Testis (tissue), 5 donors: ENCODE measurements around the gene SAV1. TPM values are rescaled to one million over a fixed set of nuclear protein-coding genes. Genes with fewer than 3 reads are reported as not detected.

Experiments used
- DNase-seq: peaks from one replicate; pipeline ENCODE4 v3.0.0-alpha.2; 2019
- H3K27ac ChIP-seq, 2 donors: fragments of 200-600 bp; sonication (generic); one replicate each; pipeline ENCODE4 v1.5.1; 2019
- H3K27me3 ChIP-seq: fragments of 200-600 bp; sonication (generic); one replicate; pipeline ENCODE4 v1.5.1; 2019
- H3K36me3 ChIP-seq: fragments of 200-600 bp; sonication (generic); one replicate; pipeline ENCODE4 v1.5.1; 2017; ENCODE audit warnings: low read depth; ENCODE audit errors: missing control alignments
- H3K4me1 ChIP-seq: fragments of 200-600 bp; sonication (generic); one replicate; pipeline ENCODE4 v1.5.1; 2019
- H3K4me3 ChIP-seq, 2 donors: fragments of 200-600 bp; sonication (generic); one replicate each; pipeline ENCODE4 v1.5.1; 2017 to 2019
- H3K9me3 ChIP-seq: fragments of 200-600 bp; sonication (generic); one replicate; pipeline ENCODE4 v1.5.1; 2017
- CTCF ChIP-seq, 3 experiments: fragments of 450-650 bp in 2 of 3; fragments of 200-600 bp in 1 of 3; sonication (generic) in 1 of 3; IDR thresholded peaks; one replicate each; pipeline ENCODE4 v1.5.1; 2016 to 2019; ENCODE audit warnings: antibody characterized with exemption in 3 of 3, mild to moderate bottlenecking in 2 of 3, moderate library complexity in 1 of 3
- POLR2A ChIP-seq: fragments of 450-650 bp; IDR thresholded peaks from one replicate; pipeline ENCODE4 v1.6.1; 2017; ENCODE audit warnings: antibody characterized with exemption, mild to moderate bottlenecking, moderate library complexity
- WGBS, 2 donors: methylation state at CpG; one replicate each; pipeline ENCODE4 v1.1.5; 2018; 5-methylcytosine and 5-hydroxymethylcytosine counted together
- intact Hi-C: fragments of 100-400 bp; cut with DNase I; formaldehyde crosslinking; loops from one replicate; pipeline ENCODE4 v1.15.1; 2023; ENCODE audit warnings: low total_unique reads
- long read RNA-seq, 2 donors: transcript quantifications; one replicate each; lab custom pipeline, GENCODE V29; 2026
- polyA plus RNA-seq: library from polyadenylated mRNA; stranded (reverse); fragments of 350-450 nt; fragmentation: Illumina TruSeq; extraction: RNeasy Lipid Tissue Mini Kit (QIAGEN cat#74804); gene quantifications from one replicate; pipeline ENCODE4 v1.2.3, GENCODE V29; 2014; ENCODE audit warnings: low read depth, low replicate concordance; ENCODE audit not compliant: insufficient read depth
- total RNA-seq, 2 donors: library from RNA; depleted of rRNA; stranded (reverse); fragments of >200 nt; gene quantifications; one replicate each; pipeline ENCODE4 v1.2.3, GENCODE V29; 2016

SAV1 gene
- total RNA-seq (10 to 100 TPM; 40.4 to 40.9 TPM), polyA plus RNA-seq (53.5 TPM)
- long read RNA-seq, donor 1, transcript SAV1-201 (5 exons, 3,063 nt) = major isoform, 6 of 6 reads
- long read RNA-seq, donor 1, partial matches to known transcripts = 0 of 6 reads
- long read RNA-seq, donor 1, other reads (novel, unspliced or antisense) = 0 of 6 reads
- long read RNA-seq, donor 2, transcript SAV1-201 (5 exons, 3,063 nt) = major isoform, 7 of 7 reads
- long read RNA-seq, donor 2, partial matches to known transcripts = 0 of 7 reads
- long read RNA-seq, donor 2, other reads (novel, unspliced or antisense) = 0 of 7 reads

- Histone ChIP-seq H3K36me3 (no peaks in the 10 kb centered on the region), H3K27ac (peak within 1 kb of the TSS; percentile 95 to 98), H3K27me3 (no peaks in the 10 kb centered on the region), H3K4me1 (peaks cover 10% of the 10 kb centered on the region), H3K4me3 (peak within 1 kb of the TSS; percentile 79 to 93), H3K9me3 (no peaks in the 10 kb centered on the region)
- peak; percentile 0 for TF ChIP-seq POLR2A
- no peak for TF ChIP-seq CTCF (IDR thresholded peaks at IDR 0.05)
- 0% methylated on average over 34 to 48 of the region's 92 CpGs for WGBS, 2 donors
- DNase-seq = peak; percentile 87
- intact Hi-C loops = no loop called here
Measured at GRCh38 chr14:50667996-50668825, at the start of gene SAV1. TSS of gene SAV1 (minus strand) at chr14:50668306. CDS start at chr14:50667967, 339 bp downstream.

DNA sequence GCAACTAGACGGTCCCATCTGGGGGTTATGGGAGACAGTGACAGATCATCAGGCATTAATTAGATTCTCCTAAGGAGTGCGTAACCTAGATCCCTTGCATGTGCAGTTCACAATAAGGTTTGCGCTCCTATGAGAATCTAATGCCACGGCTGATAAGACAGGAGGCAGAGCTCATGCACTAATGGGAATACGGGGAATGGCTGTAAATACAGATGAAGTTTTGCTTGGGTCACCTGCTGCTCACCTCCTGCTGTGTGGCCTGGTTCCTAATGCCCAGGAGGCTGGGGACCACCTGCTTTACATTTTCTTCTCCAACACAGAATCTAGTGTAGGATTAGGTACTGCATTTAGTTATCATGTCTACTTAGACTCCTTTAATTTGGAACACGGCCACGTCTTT, 49.7 kb upstream of the SAV1 start:
- intact Hi-C loops = no loop called here
- TF ChIP-seq POLR2A = no peak
- TF ChIP-seq CTCF (IDR thresholded peaks at IDR 0.05) = no peak

DNA sequence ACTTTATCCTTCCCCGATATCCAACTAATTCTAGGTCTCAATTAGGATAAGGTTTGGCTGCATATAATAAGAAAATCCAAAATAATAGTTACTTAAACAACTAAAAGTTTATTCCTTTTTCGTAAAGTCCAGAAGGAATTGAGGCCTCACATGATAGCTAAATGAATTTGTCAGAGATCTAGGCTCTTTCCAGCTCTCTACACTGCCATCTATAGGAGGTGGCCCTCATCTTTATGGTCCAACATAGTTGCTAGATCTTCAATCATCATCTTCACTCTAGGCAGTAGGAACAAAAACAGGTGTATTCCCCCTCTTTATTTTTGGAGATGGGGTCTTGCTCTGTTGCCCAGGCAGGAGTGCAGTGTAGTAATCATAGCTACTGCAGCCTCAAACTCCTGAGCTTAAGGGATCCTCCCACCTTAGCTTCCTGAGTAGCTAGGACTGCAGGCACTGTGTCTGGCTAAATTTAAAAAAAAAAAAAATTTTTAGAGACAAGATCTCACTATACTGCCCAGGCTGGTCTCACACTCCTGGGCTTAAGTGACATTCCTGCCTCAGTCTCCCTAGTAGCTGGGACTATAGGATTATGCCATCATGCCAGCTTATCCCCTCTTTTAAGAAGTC, 46.5 kb upstream of the SAV1 start:
- intact Hi-C loops = no loop called here
- WGBS, 2 donors = 85 to 91% methylated on average over 2 of the region's 2 CpGs
- H3K9me3 ChIP-seq = no peaks in the 10 kb centered on the region
- no peaks in the 10 kb centered on the region for H3K27me3 ChIP-seq
- peak; percentile 23 for DNase-seq
- TF ChIP-seq POLR2A = no peak
- TF ChIP-seq CTCF (IDR thresholded peaks at IDR 0.05) = peak in 1 of 3 experiments; percentile 28
- H3K4me3 ChIP-seq = no peak overlapping the region
- no peak overlapping the region for H3K27ac ChIP-seq
- no peaks in the 10 kb centered on the region for H3K36me3 ChIP-seq
- H3K4me1 ChIP-seq = no peaks in the 10 kb centered on the region

More for the DNA sequence above, 49.7 kb upstream of the SAV1 start:
- H3K4me3 ChIP-seq = no peak overlapping the region
- no peaks in the 10 kb centered on the region for H3K36me3 ChIP-seq
- no peaks in the 10 kb centered on the region for H3K4me1 ChIP-seq
- WGBS, 2 donors = 67 to 71% methylated on average over 7 of the region's 7 CpGs
- DNase-seq = no peak
- no peaks in the 10 kb centered on the region for H3K27me3 ChIP-seq
- H3K9me3 ChIP-seq = no peaks in the 10 kb centered on the region
- no peak overlapping the region for H3K27ac ChIP-seq

DNA sequence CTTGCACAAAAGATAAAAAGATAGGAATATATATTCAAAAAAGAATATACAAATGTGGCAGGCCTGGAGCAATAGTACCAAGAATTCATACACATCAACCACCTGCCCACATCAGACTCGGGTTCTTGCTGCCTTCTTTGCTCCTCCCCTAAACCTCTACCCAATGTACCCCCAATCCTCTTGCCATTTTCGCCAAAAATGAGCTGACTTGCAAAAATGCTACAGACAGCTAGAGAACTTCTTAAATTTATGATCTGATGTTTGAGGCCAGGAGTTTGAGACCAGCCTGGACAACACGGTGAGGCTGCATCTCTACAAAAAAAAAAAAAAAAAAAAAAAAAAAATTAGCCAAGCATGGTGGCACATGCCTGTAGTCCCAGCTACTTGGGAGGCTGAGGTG, 42.9 kb upstream of the SAV1 start:
- no peak for DNase-seq
- no peak for TF ChIP-seq POLR2A
- TF ChIP-seq CTCF (IDR thresholded peaks at IDR 0.05) = no peak
- no peak overlapping the region for H3K4me3 ChIP-seq
- H3K9me3 ChIP-seq = no peaks in the 10 kb centered on the region
- no peaks in the 10 kb centered on the region for H3K27me3 ChIP-seq
- H3K27ac ChIP-seq = no peak overlapping the region
- no peaks in the 10 kb centered on the region for H3K4me1 ChIP-seq
- intact Hi-C loops = no loop called here
- H3K36me3 ChIP-seq = no peaks in the 10 kb centered on the region
- WGBS, 2 donors = 92 to 97% methylated on average over 3 of the region's 3 CpGs
